Stimulated activated CD8-positive, alpha-beta memory T cell treated with anti-CD3 and anti-CD28 coated beads, Interleukin-7, amount 100 ng/mL, for 1 hour (primary cell): Measurements from ENCODE around the gene KRTDAP.

Experiments used
- DNase-seq, 2 donors: peaks; one replicate each; pipeline ENCODE4 v3.0.0-alpha.2; 2020; ENCODE audit warnings: low read depth in 2 of 2

Gene KRTDAP

GRCh38 chr19:35454663-35455062 is 35.6 kb downstream of the KRTDAP start:
- no peak for DNase-seq

GRCh38 chr19:35451338-35452096 is 38.7 kb downstream of the KRTDAP start:
- no peak for DNase-seq

GRCh38 chr19:35449359-35450043 is 40.8 kb downstream of the KRTDAP start:
- no peak for DNase-seq

- DNase-seq = no peak
These were observed 42.4 kb downstream of the KRTDAP start, which contains the start of gene FFAR2 for GRCh38 chr19:35447606-35448469. FFAR2 (plus strand) TSS chr19:35448257; CDS start chr19:35449715, 1,458 bp downstream.

GRCh38 chr19:35445826-35446593 is 44.3 kb downstream of the KRTDAP start:
- peak in 1 of 2 donors; percentile 1 for DNase-seq

GRCh38 chr19:35444735-35445134 is 45.5 kb downstream of the KRTDAP start:
- no peak for DNase-seq

- no peak for DNase-seq
These were observed 48.2 kb downstream of the KRTDAP start for GRCh38 chr19:35442091-35442490.

- no peak for DNase-seq
These were observed 50.3 kb downstream of the KRTDAP start for GRCh38 chr19:35439921-35440320.

GRCh38 chr19:35438527-35438926 is 51.7 kb downstream of the KRTDAP start:
- DNase-seq = no peak

- DNase-seq = no peak
These were observed 52.2 kb downstream of the KRTDAP start for GRCh38 chr19:35438096-35438495.

- no peak for DNase-seq
These were observed 52.8 kb downstream of the KRTDAP start for GRCh38 chr19:35437406-35437951.
